ENCODE results near the gene FCN3. TPM values are rescaled to one million over a fixed set of nuclear protein-coding genes. Genes with fewer than 3 reads are reported as not detected.

Gene FCN3
- total and polyA plus RNA-seq, 9 of the 15 experiments (the other 6 are each of a cell fraction or from before 2014, with no cell fraction given) = 0.49 TPM; not detected in 8

DNA sequence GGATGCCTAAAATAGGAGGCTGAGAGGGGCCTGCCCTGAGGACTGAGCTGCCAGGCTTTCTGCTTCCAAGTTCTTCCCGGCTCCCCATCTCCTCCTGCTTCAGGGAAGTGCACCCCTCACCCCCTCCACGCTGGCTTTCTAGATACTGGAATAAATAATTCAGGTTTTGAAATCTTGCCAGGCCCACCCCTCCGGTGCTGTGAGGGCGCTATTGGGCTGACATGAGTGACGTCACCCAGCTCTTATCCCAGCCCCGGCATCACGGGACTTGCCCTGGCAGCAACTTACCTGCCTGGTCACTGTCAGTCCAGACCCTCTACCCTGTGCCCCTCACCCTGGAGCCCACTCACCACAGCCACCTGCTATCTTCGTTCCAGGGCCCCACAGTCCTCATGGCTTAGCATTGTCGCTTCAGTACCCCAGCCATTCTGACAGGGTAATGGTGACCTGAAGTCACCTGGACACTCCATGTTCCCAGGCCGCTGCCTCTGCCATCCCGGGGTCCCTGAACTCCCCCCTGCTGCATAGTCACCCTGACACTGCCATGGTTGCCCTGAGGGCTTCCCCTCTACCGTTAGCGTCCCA lies 17.0 kb upstream of the FCN3 start (continued):
- TF ChIP-seq, protein P1, sequence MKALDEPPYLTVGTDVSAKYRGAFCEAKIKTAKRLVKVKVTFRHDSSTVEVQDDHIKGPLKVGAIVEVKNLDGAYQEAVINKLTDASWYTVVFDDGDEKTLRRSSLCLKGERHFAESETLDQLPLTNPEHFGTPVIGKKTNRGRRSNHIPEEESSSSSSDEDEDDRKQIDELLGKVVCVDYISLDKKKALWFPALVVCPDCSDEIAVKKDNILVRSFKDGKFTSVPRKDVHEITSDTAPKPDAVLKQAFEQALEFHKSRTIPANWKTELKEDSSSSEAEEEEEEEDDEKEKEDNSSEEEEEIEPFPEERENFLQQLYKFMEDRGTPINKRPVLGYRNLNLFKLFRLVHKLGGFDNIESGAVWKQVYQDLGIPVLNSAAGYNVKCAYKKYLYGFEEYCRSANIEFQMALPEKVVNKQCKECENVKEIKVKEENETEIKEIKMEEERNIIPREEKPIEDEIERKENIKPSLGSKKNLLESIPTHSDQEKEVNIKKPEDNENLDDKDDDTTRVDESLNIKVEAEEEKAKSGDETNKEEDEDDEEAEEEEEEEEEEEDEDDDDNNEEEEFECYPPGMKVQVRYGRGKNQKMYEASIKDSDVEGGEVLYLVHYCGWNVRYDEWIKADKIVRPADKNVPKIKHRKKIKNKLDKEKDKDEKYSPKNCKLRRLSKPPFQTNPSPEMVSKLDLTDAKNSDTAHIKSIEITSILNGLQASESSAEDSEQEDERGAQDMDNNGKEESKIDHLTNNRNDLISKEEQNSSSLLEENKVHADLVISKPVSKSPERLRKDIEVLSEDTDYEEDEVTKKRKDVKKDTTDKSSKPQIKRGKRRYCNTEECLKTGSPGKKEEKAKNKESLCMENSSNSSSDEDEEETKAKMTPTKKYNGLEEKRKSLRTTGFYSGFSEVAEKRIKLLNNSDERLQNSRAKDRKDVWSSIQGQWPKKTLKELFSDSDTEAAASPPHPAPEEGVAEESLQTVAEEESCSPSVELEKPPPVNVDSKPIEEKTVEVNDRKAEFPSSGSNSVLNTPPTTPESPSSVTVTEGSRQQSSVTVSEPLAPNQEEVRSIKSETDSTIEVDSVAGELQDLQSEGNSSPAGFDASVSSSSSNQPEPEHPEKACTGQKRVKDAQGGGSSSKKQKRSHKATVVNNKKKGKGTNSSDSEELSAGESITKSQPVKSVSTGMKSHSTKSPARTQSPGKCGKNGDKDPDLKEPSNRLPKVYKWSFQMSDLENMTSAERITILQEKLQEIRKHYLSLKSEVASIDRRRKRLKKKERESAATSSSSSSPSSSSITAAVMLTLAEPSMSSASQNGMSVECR (CRISPR knock-in tag; IDR thresholded peaks at IDR 0.05) = peak; percentile 54; the same call in 1 of the 2 replicates
- TF ChIP-seq ILF3 (IDR thresholded peaks at IDR 0.05; ENCODE audit: borderline replicate concordance) (no peak), FOS (IDR thresholded peaks at IDR 0.05; ENCODE audit: extremely low read depth, insufficient read length) (no peak), ZNF239 (CRISPR knock-in tag; IDR thresholded peaks at IDR 0.05) (no peak), ELK3 (CRISPR knock-in tag; IDR thresholded peaks at IDR 0.05) (no peak), USF1 (CRISPR knock-in tag; IDR thresholded peaks at IDR 0.05) (peak; percentile 66), ZBTB26 (CRISPR knock-in tag; IDR thresholded peaks at IDR 0.05) (no peak), ZNF431 (CRISPR knock-in tag; IDR thresholded peaks at IDR 0.05) (no peak), BHLHE40 (IDR thresholded peaks at IDR 0.05; ENCODE audit: low read length) (peak; percentile 68; the same call in 1 of the 2 replicates), NR4A1 (CRISPR knock-in tag; IDR thresholded peaks at IDR 0.05) (no peak), NR4A1 (tag; IDR thresholded peaks at IDR 0.05) (no peak)
- TF ChIP-seq, protein P2, sequence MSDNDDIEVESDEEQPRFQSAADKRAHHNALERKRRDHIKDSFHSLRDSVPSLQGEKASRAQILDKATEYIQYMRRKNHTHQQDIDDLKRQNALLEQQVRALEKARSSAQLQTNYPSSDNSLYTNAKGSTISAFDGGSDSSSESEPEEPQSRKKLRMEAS (CRISPR knock-in tag; IDR thresholded peaks at IDR 0.05) = peak; percentile 66
